ENCODE data around the gene INPP5A.

Gene INPP5A

DNA sequence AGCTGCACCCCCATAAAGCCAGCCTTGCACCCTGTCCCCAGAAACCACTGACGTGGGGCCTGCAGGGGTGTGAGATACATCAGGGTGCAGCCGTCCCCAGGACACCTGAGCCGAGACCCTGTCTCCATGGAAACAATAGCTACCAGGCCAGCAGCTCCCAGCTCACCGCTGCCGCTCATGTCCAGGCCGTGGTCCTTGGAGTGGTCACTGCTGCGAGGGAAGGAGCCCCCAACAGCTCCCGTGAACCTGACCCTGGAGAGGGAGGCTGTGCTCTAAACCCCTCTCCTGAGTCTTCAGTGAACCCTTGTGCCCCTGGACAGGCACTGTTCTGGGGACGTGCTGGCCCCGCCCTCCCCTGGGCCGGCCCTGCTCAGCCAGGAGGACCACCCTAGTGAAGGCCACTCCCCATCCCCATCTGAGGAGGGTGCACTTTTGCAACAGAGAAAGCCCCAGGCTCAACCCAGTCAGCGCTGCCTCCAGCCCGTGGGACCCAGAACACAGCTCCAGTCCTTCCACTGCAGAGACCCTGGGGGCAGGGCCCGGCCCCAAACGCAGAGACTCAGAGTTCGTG lies 19.6 kb upstream of the INPP5A start:
- no peak for DNase-seq

DNA sequence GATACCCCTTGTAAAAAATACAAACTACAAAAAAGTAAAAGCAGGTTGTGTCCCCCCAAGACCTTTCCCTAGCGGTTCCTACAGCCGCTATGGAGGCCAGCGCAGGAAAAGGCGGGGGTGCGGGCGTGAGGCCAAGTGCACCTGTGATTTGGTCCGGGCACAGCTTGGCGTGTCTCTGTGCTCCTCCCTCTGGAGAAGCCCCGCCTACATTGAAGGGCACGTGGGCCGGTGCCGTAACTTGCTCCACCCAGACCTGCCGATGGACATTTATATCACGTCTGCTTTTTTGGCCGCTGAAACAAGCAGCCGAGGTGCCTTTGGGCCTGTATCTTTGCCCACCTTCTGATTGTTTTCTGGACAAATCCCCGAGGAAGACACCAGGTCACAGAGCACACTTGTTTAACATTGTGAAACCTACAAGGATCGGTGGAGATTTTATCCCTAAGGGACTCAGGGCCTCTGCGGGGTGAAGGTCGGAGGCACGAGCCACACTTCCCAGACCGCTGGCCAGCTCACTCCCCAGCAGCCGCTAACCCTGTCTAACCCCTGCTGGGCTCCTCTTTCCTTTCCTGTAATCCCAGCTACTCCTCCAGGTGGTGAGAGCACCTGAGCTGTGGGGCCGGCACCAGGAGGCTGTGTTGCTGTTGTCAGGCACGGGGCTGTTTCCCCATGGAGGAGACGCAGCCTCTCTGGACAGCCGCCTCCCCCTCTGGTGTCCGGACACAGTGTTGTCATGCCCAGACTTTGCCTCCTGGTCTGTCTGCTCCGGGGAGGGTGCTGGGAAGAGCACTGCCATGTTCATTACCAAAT lies 18.8 kb upstream of the INPP5A start:
- DNase-seq = no peak

DNA sequence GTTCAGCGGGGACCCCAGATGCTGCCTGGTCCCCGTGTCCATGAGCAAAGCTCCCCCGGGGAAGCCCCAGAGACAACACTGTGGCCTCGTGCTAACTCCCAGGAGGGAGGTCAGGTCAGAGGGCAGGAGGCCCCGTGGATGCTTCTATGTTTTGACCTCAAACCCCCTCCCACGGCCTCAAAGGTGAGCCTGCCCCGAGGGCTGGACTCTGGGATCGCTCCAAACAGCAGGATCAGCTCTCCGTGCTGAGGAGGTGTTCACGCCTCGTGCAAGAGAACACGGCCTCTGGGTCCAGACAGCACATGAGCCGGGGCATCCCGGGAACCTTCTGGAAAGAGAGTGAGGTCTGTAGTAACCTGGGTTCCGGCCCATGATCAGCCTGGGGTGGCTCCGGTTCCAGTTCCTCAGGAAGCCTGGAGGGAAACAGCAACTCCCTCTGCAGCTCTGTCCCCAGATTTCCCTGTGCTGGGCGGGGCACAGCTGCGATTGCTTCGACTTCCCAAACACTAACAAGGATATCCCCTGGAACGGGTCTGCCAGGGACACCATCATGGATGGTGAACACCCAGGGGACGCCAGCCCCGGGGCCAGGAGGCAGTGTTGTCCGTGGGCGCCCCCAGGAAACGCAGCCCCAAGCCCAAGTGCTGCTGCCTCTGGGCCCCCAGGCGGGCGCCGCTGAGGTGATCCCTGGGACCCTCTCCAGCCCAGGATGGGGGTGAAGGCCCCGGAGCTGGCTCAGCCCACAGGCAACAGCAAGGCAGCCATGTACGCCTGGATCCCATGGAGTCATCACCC lies 18.0 kb upstream of the INPP5A start:
- no peak for DNase-seq

DNA sequence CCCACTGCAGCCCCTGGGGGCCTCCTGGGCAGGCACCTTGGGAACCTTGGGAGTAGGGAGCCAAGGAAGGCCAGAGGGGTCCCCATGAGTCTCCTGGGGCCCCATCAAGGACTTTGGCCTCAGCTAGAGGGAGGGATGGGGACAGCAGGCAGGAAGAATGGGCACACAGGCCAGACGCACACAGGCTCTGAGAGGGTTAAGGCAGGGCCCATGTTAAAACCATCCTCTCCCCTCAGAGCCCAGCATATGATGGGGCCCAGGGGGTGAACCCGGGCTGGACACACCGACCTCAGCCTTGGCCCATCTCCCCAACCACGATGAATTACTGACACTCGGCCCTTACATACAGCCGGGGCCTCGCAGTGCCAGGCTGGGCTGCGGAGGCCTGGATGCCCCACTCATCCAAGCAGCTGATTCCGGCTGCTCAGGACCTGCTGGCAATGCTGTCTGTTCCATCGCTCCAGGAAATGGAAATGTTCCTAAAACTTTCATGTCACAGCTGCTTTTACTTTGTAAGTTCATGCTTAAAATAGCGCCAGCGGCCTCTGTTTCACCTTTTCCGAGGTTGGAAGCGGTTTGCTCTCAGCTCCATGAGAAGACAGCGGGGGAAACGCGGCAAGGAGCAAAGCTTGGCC lies 17.3 kb upstream of the INPP5A start:
- DNase-seq = peak in 12 of 56 donors; percentile 21 to 75 (median 49)

DNA sequence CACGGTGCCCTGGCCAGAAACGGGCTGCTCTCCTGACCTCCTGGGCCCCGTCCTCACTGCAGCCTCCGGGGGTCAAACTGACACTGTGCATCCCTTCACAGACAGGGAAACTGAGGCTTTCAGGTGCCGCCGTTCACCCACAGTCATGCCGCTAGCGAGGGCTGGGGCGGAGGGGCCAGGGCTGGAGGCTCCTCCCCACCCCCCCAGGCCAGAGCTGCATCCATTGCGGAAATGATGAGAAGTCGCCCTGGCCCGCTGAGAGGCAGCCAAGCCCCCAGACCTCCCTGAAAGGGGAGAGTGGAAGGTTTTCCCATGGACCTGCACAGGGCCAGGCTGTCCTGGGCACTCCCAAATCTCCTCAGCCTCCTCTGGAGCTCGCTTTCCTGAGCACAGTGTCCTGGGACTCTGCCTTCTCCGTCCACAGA lies 16.5 kb upstream of the INPP5A start:
- DNase-seq = no peak

DNA sequence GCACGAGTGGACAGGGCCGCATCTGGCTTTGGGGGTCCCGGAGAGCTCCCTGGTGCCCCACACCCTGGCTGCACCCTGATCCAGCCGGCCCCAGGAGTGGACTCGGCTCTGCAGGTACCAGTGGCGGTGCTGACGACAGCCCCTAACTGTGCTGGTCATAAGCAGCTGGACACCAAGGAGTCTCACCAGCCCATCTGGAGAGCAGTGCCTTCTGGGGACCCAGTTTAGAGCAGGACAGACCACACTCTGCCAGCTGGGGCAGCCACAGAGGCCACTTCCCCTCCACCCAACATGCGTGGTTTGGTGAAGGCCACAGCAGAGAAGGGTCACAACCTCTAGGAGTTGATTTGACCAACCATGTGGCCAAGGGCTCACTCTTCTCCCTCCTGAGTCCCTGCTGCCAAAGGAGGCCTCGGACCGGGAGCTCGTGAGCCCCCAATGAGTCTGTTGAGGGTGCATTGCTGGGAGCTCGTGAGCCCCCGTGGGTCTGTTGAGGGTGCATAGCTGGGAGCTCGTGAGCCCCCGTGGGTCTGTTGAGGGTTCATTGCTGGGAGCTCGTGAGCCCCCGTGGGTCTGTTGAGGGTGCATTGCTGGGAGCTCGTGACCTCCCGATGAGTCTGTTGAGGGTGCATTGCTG lies 16.0 kb upstream of the INPP5A start:
- DNase-seq = no peak

DNA sequence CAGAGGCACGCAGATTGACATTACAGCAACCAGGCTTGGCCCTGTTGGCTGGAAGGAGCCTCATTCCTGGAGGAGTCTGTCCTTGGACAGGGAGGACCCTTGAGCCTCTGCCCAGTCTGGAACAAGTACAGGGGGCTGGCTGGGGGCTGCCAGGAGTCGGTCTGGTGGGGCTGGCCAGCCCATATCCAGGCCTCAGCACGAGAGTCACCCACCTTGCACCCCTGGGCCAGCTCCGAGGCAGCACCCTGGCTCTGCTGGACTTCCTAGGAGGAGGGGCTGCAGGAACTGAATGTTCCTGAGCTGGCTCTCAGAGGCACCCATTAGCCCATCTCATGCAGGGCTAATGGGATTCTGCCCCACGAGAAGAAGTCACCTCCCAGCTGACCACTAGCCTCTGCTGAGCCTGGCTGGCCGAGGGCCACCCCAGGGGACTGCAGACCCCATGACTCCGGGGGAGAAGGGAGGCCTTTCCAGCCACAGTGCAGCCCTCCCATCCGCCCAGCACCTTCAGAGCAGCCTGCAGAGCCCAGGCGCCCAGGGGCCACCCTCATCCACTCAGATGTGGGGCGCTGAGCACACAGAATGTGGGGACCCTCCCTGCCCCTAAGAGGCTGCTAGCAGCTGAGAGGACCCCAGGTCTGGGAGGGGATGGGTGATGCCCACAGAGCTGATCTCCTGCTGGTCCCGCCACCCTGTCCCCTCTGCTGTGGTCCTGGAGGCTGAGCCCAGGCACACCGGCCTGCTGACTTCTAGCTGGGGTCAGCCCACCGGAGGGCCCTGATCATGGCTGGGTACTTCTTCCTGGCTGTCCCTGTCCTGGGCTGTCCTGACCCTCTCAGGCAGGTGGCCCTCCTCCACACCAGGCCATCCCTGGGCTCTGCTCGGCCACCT lies 14.8 kb upstream of the INPP5A start:
- no peak for DNase-seq

DNA sequence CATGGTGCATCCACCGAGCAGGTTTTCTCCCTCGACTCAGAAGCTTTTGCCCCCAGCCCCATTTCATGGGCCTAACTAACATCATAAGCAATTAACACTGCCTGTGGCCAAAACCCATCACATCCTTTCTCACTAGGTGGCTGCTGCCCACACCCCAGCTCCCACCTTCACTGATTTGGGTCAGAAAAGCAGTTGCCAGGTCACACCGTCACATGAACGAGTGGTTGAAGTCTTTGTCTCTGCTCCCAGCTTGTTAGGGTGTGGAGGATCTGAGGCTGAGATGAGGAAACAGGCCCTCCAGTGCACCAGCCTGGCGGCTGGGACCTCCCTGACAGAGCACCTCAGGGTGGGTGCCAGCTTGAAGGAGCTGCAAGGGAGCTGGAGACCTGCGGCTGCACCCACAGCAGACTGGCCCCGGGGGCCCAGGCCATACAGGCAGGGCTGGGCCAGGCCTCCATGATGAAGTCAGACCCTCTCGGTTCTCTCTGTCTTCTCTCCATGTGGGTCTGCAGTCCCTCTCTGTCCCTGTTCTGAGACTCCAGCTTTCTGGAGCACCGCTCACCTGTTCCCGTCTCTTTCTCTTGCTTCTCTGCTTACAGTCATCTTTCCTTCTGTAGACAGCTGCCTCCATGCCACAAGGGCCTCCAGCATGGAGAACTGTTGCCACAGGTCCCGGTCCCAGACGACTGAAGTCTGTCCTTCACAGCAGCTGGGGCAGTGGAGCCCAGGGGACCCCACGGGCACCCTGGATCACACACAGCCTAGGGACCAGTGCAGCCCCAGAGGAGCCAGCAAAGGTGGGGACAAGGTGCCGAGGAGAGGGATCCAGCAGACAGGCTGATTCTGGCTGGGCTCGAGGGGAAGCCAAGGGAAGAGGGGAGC lies 13.8 kb upstream of the INPP5A start:
- no peak for DNase-seq

DNA sequence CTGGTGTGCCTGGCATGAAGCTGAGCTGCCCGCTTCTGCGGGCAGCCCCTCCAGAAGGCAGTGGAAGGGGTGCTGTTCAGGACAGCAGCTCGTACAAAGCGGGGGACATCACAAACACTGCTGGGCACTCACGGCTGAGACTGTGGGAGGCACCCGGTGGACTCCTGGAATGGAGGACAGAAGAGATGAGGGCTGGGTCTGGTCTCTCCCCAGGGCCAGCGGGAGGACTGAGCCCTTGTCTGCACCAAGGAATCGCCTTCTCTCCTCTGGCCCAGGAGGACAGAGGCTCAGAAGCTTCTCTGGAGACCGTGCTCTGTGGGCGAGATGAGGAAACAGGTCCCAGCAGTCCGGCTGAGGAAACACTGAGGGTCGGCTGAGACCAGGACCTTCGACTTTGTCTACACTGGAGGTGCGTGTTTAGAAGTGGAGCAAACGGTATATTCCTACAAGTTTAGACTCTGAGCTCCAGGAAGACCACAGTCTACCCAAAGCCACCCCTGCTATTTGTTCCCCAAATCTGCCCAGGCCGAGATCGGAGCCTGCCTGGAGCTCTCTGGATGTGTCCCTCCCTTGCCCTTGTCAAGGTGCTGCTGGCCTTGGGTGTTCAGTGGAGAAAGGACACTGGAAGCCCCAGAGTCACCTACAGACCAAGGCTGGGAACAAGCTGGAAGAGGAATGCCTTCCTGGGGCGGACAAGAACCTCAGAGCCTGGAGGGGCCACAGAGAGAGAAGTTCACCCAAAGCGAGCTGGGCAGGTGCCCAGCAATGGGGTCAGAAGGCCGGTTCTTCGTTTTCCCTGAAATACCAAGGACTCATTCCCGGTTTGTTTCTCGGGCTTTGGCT lies 12.9 kb upstream of the INPP5A start:
- no peak for DNase-seq

DNA sequence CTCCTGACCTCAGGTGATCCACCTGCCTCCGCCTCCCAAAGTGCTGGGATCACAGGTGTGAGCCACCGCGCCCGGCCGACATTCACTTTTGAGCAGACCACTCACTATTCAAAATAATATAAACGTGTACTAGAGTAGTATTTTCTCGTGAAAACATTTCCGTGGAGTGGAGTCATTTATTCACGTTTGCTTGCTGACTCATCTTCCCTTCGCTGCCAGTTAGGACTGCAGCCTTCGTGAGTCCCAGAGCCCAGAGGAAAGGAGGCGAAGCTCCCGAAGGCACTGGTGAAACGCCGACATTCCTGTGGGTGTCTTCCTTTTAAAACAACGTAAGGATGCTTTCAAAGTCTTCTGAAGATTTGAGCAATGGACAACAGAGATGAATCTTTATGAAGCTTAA lies 10.9 kb upstream of the INPP5A start:
- DNase-seq = peak in 1 of 56 donors; percentile 36

DNA sequence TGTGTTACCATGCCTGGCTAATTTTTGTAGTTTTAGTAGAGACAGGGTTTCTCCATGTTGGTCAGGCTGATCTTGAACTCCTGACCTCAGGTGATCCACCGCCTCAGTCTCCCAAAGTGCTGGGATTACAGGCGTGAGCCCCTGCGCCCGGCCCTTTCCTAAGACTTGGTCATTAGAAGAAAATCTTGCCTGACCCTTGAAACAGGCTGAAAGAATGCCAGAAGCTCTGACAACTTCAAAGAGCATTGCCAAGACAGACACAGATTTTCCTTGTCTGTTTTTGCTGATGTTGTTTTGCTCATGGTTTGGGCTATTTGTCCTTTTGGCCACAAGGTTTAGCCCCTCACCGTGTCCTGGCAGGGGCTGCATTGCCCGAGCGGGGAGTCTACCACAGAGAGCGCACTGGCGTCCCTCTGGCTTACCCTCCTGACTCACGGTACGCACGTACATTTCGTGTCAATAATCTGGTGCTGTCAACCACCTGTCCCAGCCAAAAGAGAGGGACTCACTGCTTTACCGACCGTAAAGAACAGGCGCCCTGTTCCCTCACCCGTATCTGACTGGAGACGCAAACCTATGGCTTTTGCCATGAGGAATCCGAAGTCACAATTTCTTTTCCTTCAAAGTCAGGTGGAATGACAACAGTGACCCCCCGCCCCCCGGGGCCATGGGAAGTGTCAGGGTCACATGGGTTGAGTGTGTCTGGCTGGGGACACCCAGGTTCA lies 10.1 kb upstream of the INPP5A start:
- no peak for DNase-seq

DNA sequence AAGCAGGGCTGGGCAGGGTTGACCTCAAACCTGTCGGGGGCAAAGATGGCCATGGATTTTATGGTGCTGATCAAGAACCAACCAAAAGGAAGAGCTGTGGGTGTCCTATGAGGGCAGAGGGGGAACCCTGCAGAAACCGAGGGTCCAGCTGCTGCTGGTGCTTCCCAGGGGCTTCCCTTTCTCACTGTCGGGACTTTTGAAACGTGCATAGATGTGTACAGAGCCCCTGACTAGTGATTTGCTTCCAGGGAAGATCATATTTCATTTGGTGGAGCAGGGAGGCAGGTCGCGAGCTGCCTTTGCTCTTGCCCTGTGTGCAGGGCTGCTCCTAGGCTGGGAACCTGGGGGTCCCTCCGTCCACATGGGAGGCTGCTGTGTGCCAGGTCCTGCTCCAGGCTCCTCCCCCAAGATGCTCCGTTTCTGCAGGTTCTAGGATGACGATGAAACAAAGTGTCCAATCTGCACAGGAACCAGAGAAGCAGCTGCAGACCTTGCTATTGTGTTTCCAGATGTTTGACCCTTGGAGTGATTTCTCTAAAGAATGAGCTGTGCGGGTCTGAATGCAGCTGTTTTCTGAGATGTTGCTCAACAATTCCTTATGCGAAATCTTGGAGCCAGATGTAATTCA lies 9.4 kb upstream of the INPP5A start:
- no peak for DNase-seq

DNA sequence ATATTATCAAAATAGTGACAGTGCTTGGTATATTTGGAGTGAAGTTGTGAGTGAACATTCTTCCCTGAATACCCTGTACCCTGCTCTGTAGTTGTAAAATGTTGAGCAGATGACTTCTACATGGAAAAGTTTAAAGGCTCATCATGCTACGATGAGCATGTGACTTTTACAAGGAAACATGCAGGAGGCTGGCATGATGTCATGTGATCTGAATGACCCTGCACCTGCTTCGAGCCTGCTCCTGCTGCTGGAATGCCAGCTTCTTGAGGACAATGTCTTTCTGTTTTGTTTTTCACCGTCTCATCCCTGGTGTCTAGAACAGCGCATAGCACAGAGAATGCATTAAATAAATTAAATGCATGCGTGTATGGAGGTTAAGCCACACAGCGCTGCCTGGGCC lies 5.4 kb upstream of the INPP5A start:
- no peak for DNase-seq

DNA sequence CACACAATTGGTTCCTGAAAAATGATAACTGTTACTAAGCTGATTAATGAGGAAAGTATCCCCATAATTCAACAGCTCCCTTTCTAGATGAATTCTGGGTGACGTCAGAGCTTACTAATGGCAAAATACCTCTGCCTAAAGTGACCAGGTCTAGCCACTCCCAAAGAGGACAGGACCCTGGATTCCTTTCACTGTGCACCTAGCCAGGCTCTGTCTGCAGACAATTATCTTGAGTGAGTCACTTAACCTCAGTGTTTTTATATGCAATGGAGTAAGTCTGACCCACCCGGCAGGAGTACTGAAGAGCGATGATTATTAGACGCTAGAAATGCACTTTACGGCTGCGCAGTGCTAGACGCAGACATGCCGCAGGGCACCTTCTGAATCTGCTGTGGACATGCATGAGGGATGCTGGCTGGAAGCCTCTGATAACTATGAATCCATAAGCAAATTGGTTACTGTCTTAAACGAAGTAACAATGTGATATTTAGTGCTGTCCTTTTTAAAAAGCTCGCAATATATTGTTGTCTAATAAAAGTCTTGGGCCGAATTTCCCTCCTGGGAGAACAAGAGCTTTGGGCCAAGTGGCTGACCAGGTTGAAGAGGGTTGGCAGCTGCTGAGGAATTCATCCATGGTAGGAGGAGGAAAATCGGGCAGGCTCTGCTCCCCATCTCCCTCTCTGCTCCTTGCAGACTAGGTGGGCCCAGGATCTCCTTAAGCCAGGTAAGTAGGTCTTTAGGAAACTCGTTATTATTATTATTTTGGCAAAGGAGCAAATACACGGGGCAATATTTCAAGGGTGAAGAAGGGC lies 4.6 kb upstream of the INPP5A start:
- no peak for DNase-seq

DNA sequence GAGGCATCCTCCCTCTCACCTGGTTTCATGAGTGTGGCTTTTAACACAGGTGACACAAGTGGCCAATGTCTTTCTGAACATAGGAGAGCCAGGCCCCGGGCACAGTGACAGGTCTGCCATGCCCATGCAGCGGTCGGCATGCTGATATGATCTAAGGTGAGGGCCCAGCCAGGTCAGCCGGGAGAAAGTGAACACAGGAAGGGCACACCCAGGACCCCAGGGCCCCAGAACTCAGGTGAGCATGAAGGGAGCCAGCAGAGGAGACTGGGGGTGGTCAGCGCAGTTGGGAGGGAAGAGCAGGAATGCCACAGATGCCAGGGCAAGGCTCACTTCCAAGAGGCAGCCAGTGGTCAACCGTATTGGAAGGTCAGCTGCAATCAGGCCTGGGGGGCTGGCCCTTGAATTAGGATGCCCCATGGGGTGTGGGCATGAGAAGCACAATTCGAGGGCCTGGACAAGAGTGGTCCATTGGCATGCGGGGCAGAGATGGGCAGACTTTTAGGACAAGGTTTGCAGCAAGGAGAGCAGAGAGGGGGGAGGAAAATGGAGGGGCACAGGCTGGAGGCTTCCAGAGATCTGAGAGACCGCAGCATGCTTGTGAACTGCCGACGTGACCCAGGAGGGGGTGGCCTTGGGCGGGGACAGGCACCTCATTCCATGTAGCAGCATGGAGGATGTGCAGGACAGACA lies 3.9 kb upstream of the INPP5A start:
- no peak for DNase-seq

Data from nucleus accumbens (tissue), 56 donors.